GM19099 (cell line): Measurements from ENCODE around the gene TRIM17.

ENCODE experiments used
- POLR2A ChIP-seq: IDR thresholded peaks from 3 replicates; pipeline ENCODE4 v1.6.1; 2011; ENCODE audit warnings: low read depth; ENCODE audit not compliant: insufficient read length; ENCODE audit errors: extremely low read depth

Gene TRIM17

GRCh38 chr1:228430243-228430642 lies 13.6 kb upstream of the TRIM17 start:
- no peak for TF ChIP-seq POLR2A

- no peak for TF ChIP-seq POLR2A
Observed at GRCh38 chr1:228429698-228430097, 13.0 kb upstream of the TRIM17 start.

- no peak for TF ChIP-seq POLR2A
Observed at GRCh38 chr1:228429007-228429406, 12.3 kb upstream of the TRIM17 start.

- no peak for TF ChIP-seq POLR2A
Observed at GRCh38 chr1:228428412-228428811, 11.8 kb upstream of the TRIM17 start.

- no peak for TF ChIP-seq POLR2A
Observed at GRCh38 chr1:228426518-228427175, 10.0 kb upstream of the TRIM17 start.

- TF ChIP-seq POLR2A = no peak
Observed at GRCh38 chr1:228424685-228425660, 8.3 kb upstream of the TRIM17 start.

GRCh38 chr1:228423404-228424053 lies 6.9 kb upstream of the TRIM17 start:
- TF ChIP-seq POLR2A = no peak

GRCh38 chr1:228420968-228421826 lies 4.5 kb upstream of the TRIM17 start:
- TF ChIP-seq POLR2A = no peak

GRCh38 chr1:228417483-228418203 lies 982 bp upstream of the TRIM17 start:
- TF ChIP-seq POLR2A = no peak

GRCh38 chr1:228417061-228417460 lies 400 bp upstream of the TRIM17 start:
- TF ChIP-seq POLR2A = no peak

- TF ChIP-seq POLR2A = no peak
Observed at GRCh38 chr1:228415853-228416216, 826 bp downstream of the TRIM17 start.

- TF ChIP-seq POLR2A = no peak
Observed at GRCh38 chr1:228415221-228415620, 1.4 kb downstream of the TRIM17 start.

GRCh38 chr1:228414511-228415211 lies 2.0 kb downstream of the TRIM17 start:
- no peak for TF ChIP-seq POLR2A
